SK-N-SH (cell line): ENCODE data around the gene RAG2. TPM values are rescaled to one million over a fixed set of nuclear protein-coding genes. Genes with fewer than 3 reads are reported as not detected.

ENCODE experiments used
- CTCF ChIA-PET: fragments of 300-600, 350-600 bp; formaldehyde crosslinking; extraction: SDS; loops from one replicate; lab custom pipeline; 2021; lab: Yijun Ruan, JAX
- POLR2A ChIA-PET: fragments of 350-600 bp; sonication (Branson Sonifier 250); formaldehyde crosslinking; extraction: SDS; loops from one replicate; lab custom pipeline; 2020; ENCODE audit warnings: antibody characterized with exemption, inconsistent platforms; lab: Yijun Ruan, JAX
- DNase-seq: peaks from one replicate; pipeline ENCODE4 v3.0.0; 2012
- H2AFZ ChIP-seq: fragments of 200-600 bp; sonication (generic); 2 replicates; pipeline ENCODE4 v1.8.1; 2016; ENCODE audit warnings: antibody characterized with exemption, mild to moderate bottlenecking, low read depth
- H3F3A ChIP-seq: fragments of 200-600 bp; sonication (generic); replicated peaks from 2 replicates; pipeline ENCODE3; 2016; ENCODE audit warnings: antibody characterized with exemption, mild to moderate bottlenecking; ENCODE audit not compliant: insufficient read depth
- H3K27ac ChIP-seq, 2 experiments: fragments of 200-500 bp in 1 of 2; fragments of 200-600 bp in 1 of 2; sonication (Bioruptor generic) in 1 of 2; sonication (generic), shearing (Covaris generic) in 1 of 2; 2 replicates each; pipeline versions ENCODE4 v1.5.1 to v1.6.1; 2014 to 2016; ENCODE audit warnings: low read depth in 2 of 2, inconsistent platforms in 1 of 2, low read length in 1 of 2, mild to moderate bottlenecking in 1 of 2, mixed read lengths in 1 of 2
- H3K27me3 ChIP-seq: fragments of 200-600 bp; sonication (generic), shearing (Covaris generic); 2 replicates; pipeline ENCODE4 v1.6.1; 2016; ENCODE audit warnings: mixed run types; ENCODE audit not compliant: insufficient read depth
- H3K36me3 ChIP-seq, 2 experiments: fragments of 200-500 bp in 1 of 2; fragments of 200-600 bp in 1 of 2; sonication (Bioruptor generic) in 1 of 2; sonication (generic) in 1 of 2; replicated peaks in 1 of 2; 2 replicates each; pipeline versions ENCODE3 to v1.5.1; 2014 to 2016; ENCODE audit warnings: low read length in 1 of 2, mild to moderate bottlenecking in 1 of 2; ENCODE audit not compliant: insufficient read depth in 2 of 2, control insufficient read depth in 1 of 2
- H3K4me1 ChIP-seq, 2 experiments: fragments of 200-500 bp in 1 of 2; fragments of 200-600 bp in 1 of 2; sonication (Bioruptor generic) in 1 of 2; sonication (generic), shearing (Covaris generic) in 1 of 2; 2 replicates each; pipeline versions ENCODE4 v1.5.1 to v1.6.1; 2014 to 2016; ENCODE audit warnings: low read depth in 1 of 2, low read length in 1 of 2, mixed run types in 1 of 2; ENCODE audit not compliant: insufficient read depth in 2 of 2, control insufficient read depth in 1 of 2
- H3K4me2 ChIP-seq: fragments of 200-600 bp; sonication (generic), shearing (Covaris generic); 2 replicates; pipeline ENCODE4 v1.6.1; 2017; ENCODE audit warnings: mixed run types
- H3K4me3 ChIP-seq, 2 experiments: fragments of 200-500 bp in 1 of 2; fragments of 200-600 bp in 1 of 2; sonication (Bioruptor generic) in 1 of 2; sonication (generic), shearing (Covaris generic) in 1 of 2; 2 replicates each; pipeline versions ENCODE4 v1.5.1 to v1.8.1; 2014 to 2016; ENCODE audit warnings: low read depth in 2 of 2, inconsistent platforms in 1 of 2, low read length in 1 of 2, mild to moderate bottlenecking in 1 of 2, mixed read lengths in 1 of 2, moderate library complexity in 1 of 2
- H3K79me2 ChIP-seq: fragments of 200-600 bp; sonication (generic); 2 replicates; pipeline ENCODE4 v1.8.1; 2017; ENCODE audit warnings: mild to moderate bottlenecking; ENCODE audit not compliant: insufficient read depth
- H3K9ac ChIP-seq: fragments of 200-600 bp; sonication (generic); 2 replicates; pipeline ENCODE4 v1.6.1; 2017; ENCODE audit warnings: mixed run types
- H3K9me2 ChIP-seq: fragments of 200-600 bp; sonication (generic); 2 replicates; pipeline ENCODE4 v1.6.1; 2017; ENCODE audit warnings: mixed run types
- H3K9me3 ChIP-seq: fragments of 200-600 bp; sonication (generic); 2 replicates; pipeline ENCODE4 v1.6.1; 2017; ENCODE audit warnings: mixed run types, mild to moderate bottlenecking, moderate library complexity
- H4K20me1 ChIP-seq: fragments of 200-600 bp; sonication (generic); 2 replicates; pipeline ENCODE4 v1.6.1; 2017; ENCODE audit warnings: mild to moderate bottlenecking, mixed run types; ENCODE audit not compliant: insufficient read depth
- CHD2 ChIP-seq: fragments of 150-350 bp; IDR thresholded peaks from 2 replicates; pipeline ENCODE4 v1.6.1; 2018; ENCODE audit warnings: low read length; ENCODE audit not compliant: partially characterized antibody
- ELF1 ChIP-seq: IDR thresholded peaks from 2 replicates; pipeline ENCODE4 v1.4.0; 2012
- FOSL2 ChIP-seq: IDR thresholded peaks from 2 replicates; pipeline ENCODE4 v1.4.0; 2012; ENCODE audit warnings: low read depth, mild to moderate bottlenecking, moderate library complexity, borderline replicate concordance
- FOXJ3 ChIP-seq: sonication (generic); formaldehyde crosslinking; IDR thresholded peaks from 2 replicates; pipeline ENCODE4 v1.5.1; 2020; ENCODE audit warnings: mild to moderate bottlenecking, missing genetic modification reagents
- GABPA ChIP-seq: IDR thresholded peaks from 2 replicates; pipeline ENCODE4 v1.4.0; 2012; ENCODE audit warnings: low read depth, mild to moderate bottlenecking
- MEF2A ChIP-seq: IDR thresholded peaks from 2 replicates; pipeline ENCODE4 v1.4.0; 2012; ENCODE audit warnings: low read depth, borderline replicate concordance
- MXI1 ChIP-seq: IDR thresholded peaks from 2 replicates; pipeline ENCODE4 v1.6.1; 2012; ENCODE audit warnings: mild to moderate bottlenecking, low read depth, low read length, improper control_type of control experiment
- NFIC ChIP-seq: IDR thresholded peaks from 2 replicates; pipeline ENCODE4 v1.4.0; 2012; ENCODE audit warnings: borderline replicate concordance
- NRF1 ChIP-seq: IDR thresholded peaks from 2 replicates; pipeline ENCODE4 v1.6.1; 2012; ENCODE audit warnings: low read depth, mild to moderate bottlenecking, low read length
- POLR2AphosphoS5 ChIP-seq: IDR thresholded peaks from 2 replicates; pipeline ENCODE4 v1.6.1; 2012; ENCODE audit warnings: low read depth, low read length
- RFX5 ChIP-seq: IDR thresholded peaks from 2 replicates; pipeline ENCODE4 v1.6.1; 2012; ENCODE audit warnings: mild to moderate bottlenecking, improper control_type of control experiment, low read length
- RXRA ChIP-seq: IDR thresholded peaks from 2 replicates; pipeline ENCODE4 v1.4.0; 2012; ENCODE audit warnings: low read depth, mild to moderate bottlenecking, borderline replicate concordance
- TAF1 ChIP-seq: IDR thresholded peaks from 2 replicates; pipeline ENCODE4 v1.6.1; 2012; ENCODE audit warnings: low read depth, mild to moderate bottlenecking, low read length, moderate library complexity, borderline replicate concordance
- TCF12 ChIP-seq: IDR thresholded peaks from 2 replicates; pipeline ENCODE4 v1.4.0; 2012
- TEAD4 ChIP-seq: IDR thresholded peaks from 2 replicates; pipeline ENCODE4 v1.4.0; 2012; ENCODE audit warnings: mild to moderate bottlenecking, borderline replicate concordance; ENCODE audit not compliant: insufficient read depth
- YY1 ChIP-seq: IDR thresholded peaks from 2 replicates; pipeline ENCODE4 v1.4.0; 2012; ENCODE audit warnings: low read depth, mild to moderate bottlenecking
- WGBS: methylation state at CpG from one replicate; pipeline ENCODE4 v1.1.6; 2017; ENCODE audit warnings: low lambda C conversion rate; 5-methylcytosine and 5-hydroxymethylcytosine counted together
- polyA plus RNA-seq, 3 experiments: library from polyadenylated mRNA; depleted of rRNA; stranded (reverse); fragments of >200 nt; gene quantifications; 2 replicates each; pipeline ENCODE4 v1.2.3, GENCODE V29; 2012
- TF ChIP-seq, protein P1 (sequence below): fragments of 150-350 bp; IDR thresholded peaks from 2 replicates; pipeline ENCODE4 v1.6.1; 2016; ENCODE audit warnings: mild to moderate bottlenecking, low read depth, low read length
- TF ChIP-seq, protein P2 (sequence below): IDR thresholded peaks from 2 replicates; pipeline ENCODE4 v1.4.0; 2012; ENCODE audit warnings: low read depth, borderline replicate concordance
- TF ChIP-seq, protein P3 (sequence below): fragments of 200-600 bp; sonication (generic); IDR thresholded peaks from 2 replicates; pipeline ENCODE4 v1.6.1; 2017; ENCODE audit warnings: antibody characterized with exemption, mild to moderate bottlenecking, moderate library complexity

The RAG2 gene
- polyA plus RNA-seq, 1 of the 3 experiments (the other 2 are of a cell fraction), result 0.15 TPM

DNA sequence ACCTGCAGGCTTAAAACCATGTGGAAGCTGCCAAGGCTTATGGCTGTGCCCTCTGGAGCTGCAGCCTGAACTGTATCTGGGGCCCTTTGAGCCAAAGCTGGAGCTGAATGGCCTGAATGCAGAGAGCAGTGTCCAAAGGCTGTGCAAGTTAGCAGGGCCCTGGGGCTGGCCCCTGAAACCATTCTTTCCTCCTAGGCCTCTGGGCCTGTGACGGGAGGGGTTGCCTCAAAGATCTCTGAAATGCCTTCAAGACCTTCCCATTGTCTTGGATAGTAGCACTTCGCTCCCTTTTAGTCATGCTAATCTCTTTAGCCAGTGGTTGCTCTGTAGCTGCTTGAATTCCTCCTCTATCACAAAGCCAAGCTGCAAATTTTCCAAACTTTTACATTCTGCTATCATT lies 16.5 kb downstream of the RAG2 start:
- no peak overlapping the region for H3K9ac ChIP-seq
- no peaks in the 10 kb centered on the region for H3K36me3 ChIP-seq
- POLR2A ChIA-PET, result no interaction called here
- no peak overlapping the region for H2AFZ ChIP-seq
- no peak for DNase-seq
- H3F3A ChIP-seq, result peaks cover 5% of the 10 kb centered on the region
- H3K27ac ChIP-seq, result no peak overlapping the region
- 45% methylated on average over 2 of the region's 2 CpGs for WGBS
- H3K27me3 ChIP-seq, result no peaks in the 10 kb centered on the region
- no peaks in the 10 kb centered on the region for H3K9me3 ChIP-seq
- CTCF ChIA-PET, result interaction anchor here (0.8 to 3.0 kb wide), 2 partner anchors 9 to 17 kb away, joined by 4 to 13 read pairs; no protein-coding TSS in a partner anchor
- H4K20me1 ChIP-seq, result no peaks in the 10 kb centered on the region
- H3K4me1 ChIP-seq, result peaks cover 23 to 24% of the 10 kb centered on the region in 2 experiments; a peak in 3 of 4 replicates
- H3K4me3 ChIP-seq, result no peak overlapping the region
- no peaks in the 10 kb centered on the region for H3K9me2 ChIP-seq
- H3K79me2 ChIP-seq, result no peaks in the 10 kb centered on the region
- TF ChIP-seq RFX5 (no peak), FOSL2 (no peak), NFIC (no peak), CHD2 (no peak), TCF12 (no peak), TEAD4 (no peak)
- TF ChIP-seq, protein P1, sequence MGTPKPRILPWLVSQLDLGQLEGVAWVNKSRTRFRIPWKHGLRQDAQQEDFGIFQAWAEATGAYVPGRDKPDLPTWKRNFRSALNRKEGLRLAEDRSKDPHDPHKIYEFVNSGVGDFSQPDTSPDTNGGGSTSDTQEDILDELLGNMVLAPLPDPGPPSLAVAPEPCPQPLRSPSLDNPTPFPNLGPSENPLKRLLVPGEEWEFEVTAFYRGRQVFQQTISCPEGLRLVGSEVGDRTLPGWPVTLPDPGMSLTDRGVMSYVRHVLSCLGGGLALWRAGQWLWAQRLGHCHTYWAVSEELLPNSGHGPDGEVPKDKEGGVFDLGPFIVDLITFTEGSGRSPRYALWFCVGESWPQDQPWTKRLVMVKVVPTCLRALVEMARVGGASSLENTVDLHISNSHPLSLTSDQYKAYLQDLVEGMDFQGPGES, result no peak
- TF ChIP-seq, protein P2, sequence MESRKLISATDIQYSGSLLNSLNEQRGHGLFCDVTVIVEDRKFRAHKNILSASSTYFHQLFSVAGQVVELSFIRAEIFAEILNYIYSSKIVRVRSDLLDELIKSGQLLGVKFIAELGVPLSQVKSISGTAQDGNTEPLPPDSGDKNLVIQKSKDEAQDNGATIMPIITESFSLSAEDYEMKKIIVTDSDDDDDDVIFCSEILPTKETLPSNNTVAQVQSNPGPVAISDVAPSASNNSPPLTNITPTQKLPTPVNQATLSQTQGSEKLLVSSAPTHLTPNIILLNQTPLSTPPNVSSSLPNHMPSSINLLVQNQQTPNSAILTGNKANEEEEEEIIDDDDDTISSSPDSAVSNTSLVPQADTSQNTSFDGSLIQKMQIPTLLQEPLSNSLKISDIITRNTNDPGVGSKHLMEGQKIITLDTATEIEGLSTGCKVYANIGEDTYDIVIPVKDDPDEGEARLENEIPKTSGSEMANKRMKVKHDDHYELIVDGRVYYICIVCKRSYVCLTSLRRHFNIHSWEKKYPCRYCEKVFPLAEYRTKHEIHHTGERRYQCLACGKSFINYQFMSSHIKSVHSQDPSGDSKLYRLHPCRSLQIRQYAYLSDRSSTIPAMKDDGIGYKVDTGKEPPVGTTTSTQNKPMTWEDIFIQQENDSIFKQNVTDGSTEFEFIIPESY, result no peak
- H3K4me2 ChIP-seq, result no peak overlapping the region

DNA sequence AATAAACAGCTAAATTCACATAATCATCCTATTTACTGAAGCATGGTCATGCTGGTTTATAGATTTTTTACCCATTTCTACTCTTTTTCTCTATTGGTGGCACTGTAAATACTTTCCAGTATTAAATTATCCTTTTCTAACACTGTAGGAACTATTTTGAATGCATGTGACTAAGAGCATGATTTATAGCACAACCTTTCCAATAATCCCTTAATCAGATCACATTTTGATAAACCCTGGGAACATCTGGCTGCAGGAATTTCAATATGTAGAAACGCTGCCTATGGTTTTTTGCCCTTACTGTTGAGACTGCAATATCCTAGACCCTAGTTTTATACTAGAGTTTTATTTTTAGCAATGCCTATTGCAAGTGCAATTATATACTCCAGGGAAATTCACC lies 19.6 kb downstream of the RAG2 start:
- CTCF ChIA-PET, result interaction anchor here (1.5 to 5.4 kb wide), 2 partner anchors 12 to 13 kb away, joined by 3 to 58 read pairs; partner anchors contain the start of gene RAG1
- WGBS, result 0% methylated on average over 1 of the region's 1 CpG
- POLR2A ChIA-PET, result no interaction called here
- TF ChIP-seq CHD2 (no peak), RXRA (no peak), POLR2AphosphoS5 (no peak), ELF1 (no peak), MEF2A (no peak), MXI1 (no peak), GABPA (no peak), NRF1 (no peak), FOXJ3 (CRISPR knock-in tag) (no peak), FOSL2 (no peak), YY1 (no peak), TAF1 (no peak)
- TF ChIP-seq, protein P3, sequence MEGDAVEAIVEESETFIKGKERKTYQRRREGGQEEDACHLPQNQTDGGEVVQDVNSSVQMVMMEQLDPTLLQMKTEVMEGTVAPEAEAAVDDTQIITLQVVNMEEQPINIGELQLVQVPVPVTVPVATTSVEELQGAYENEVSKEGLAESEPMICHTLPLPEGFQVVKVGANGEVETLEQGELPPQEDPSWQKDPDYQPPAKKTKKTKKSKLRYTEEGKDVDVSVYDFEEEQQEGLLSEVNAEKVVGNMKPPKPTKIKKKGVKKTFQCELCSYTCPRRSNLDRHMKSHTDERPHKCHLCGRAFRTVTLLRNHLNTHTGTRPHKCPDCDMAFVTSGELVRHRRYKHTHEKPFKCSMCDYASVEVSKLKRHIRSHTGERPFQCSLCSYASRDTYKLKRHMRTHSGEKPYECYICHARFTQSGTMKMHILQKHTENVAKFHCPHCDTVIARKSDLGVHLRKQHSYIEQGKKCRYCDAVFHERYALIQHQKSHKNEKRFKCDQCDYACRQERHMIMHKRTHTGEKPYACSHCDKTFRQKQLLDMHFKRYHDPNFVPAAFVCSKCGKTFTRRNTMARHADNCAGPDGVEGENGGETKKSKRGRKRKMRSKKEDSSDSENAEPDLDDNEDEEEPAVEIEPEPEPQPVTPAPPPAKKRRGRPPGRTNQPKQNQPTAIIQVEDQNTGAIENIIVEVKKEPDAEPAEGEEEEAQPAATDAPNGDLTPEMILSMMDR, result no peak
- TF ChIP-seq, protein P1, result no peak
- TF ChIP-seq, protein P2, result no peak

More for the DNA sequence above, 19.6 kb downstream of the RAG2 start:
- no peak overlapping the region for H3K4me3 ChIP-seq
- H3K9ac ChIP-seq, result no peak overlapping the region
- H3K9me2 ChIP-seq, result no peaks in the 10 kb centered on the region
- peaks cover 5% of the 10 kb centered on the region for H3F3A ChIP-seq
- no peaks in the 10 kb centered on the region for H4K20me1 ChIP-seq
- peak overlapping the region; percentile 60 to 87; a peak in 3 of 4 replicates for H3K27ac ChIP-seq
- H3K79me2 ChIP-seq, result no peaks in the 10 kb centered on the region
- peaks cover 23 to 30% of the 10 kb centered on the region in 2 experiments; a peak in 3 of 4 replicates for H3K4me1 ChIP-seq
- H2AFZ ChIP-seq, result 0 out of 2 replicates have a peak overlapping the region, but pooled peaks have one; percentile 38
- H3K36me3 ChIP-seq, result no peaks in the 10 kb centered on the region
- H3K27me3 ChIP-seq, result no peaks in the 10 kb centered on the region
- DNase-seq, result peak; percentile 24
- peak overlapping the region; percentile 47; the same call in 1 of the 2 replicates for H3K4me2 ChIP-seq
- no peaks in the 10 kb centered on the region for H3K9me3 ChIP-seq
